HepG2 (cell line): ENCODE data around the gene RAP1A. TPM values are rescaled to one million over a fixed set of nuclear protein-coding genes. Genes with fewer than 3 reads are reported as not detected.
A peak's percentile ranks its signal among the peaks of the same experiment; 100 is the strongest.

Experiments
- ARHGAP35 ChIP-seq: sonication (generic); formaldehyde crosslinking; IDR thresholded peaks from 2 replicates; pipeline ENCODE4 v1.9.0; 2022; ENCODE audit warnings: mild to moderate bottlenecking, inconsistent platforms, moderate library complexity, missing genetic modification reagents, borderline replicate concordance
- ATAD3A ChIP-seq: sonication (generic); formaldehyde crosslinking; IDR thresholded peaks from 2 replicates; pipeline ENCODE4 v1.4.0; 2020; ENCODE audit warnings: missing genetic modification reagents
- ATF2 ChIP-seq: sonication (generic); formaldehyde crosslinking; IDR thresholded peaks from 2 replicates; pipeline ENCODE4 v1.4.0; 2020; ENCODE audit warnings: missing genetic modification reagents
- ATF7 ChIP-seq, 2 experiments: fragments of 450-650 bp in 1 of 2; sonication (generic) in 1 of 2; formaldehyde crosslinking in 1 of 2; IDR thresholded peaks; 2 replicates each; pipeline versions ENCODE4 v1.4.0 to v1.6.1; 2016 to 2020; ENCODE audit warnings: antibody characterized with exemption in 1 of 2, mild to moderate bottlenecking in 1 of 2, missing genetic modification reagents in 1 of 2
- DBP ChIP-seq: sonication (generic); formaldehyde crosslinking; IDR thresholded peaks from 2 replicates; pipeline ENCODE4 v1.4.0; 2020; ENCODE audit warnings: missing genetic modification reagents; ENCODE audit errors: not compliant biosample characterization
- ELF1 ChIP-seq: sonication (generic); formaldehyde crosslinking; IDR thresholded peaks from 2 replicates; pipeline ENCODE4 v1.4.0; 2020; ENCODE audit warnings: missing genetic modification reagents
- KDM2A ChIP-seq: sonication (generic); formaldehyde crosslinking; IDR thresholded peaks from 2 replicates; pipeline ENCODE4 v1.4.0; 2020; ENCODE audit warnings: low read depth, missing genetic modification reagents, borderline replicate concordance
- MIXL1 ChIP-seq: IDR thresholded peaks from 2 replicates; pipeline ENCODE4 v1.6.1; 2016
- NFYB ChIP-seq: sonication (generic); formaldehyde crosslinking; IDR thresholded peaks from 2 replicates; pipeline ENCODE4 v1.4.0; 2020; ENCODE audit warnings: missing genetic modification reagents
- PHF20 ChIP-seq: sonication (generic); formaldehyde crosslinking; IDR thresholded peaks from 2 replicates; pipeline ENCODE4 v1.5.0; 2020; ENCODE audit warnings: mild to moderate bottlenecking, missing genetic modification reagents
- SNAPC2 ChIP-seq: sonication (generic); formaldehyde crosslinking; IDR thresholded peaks from 2 replicates; pipeline ENCODE4 v1.8.1; 2022; ENCODE audit warnings: mild to moderate bottlenecking, missing genetic modification reagents
- TBL1XR1 ChIP-seq: fragments of 150-350 bp; IDR thresholded peaks from 2 replicates; pipeline ENCODE4 v1.6.1; 2014; ENCODE audit warnings: borderline replicate concordance, low read length; ENCODE audit not compliant: partially characterized antibody
- ZBTB46 ChIP-seq: sonication (generic); formaldehyde crosslinking; IDR thresholded peaks from 2 replicates; pipeline ENCODE4 v1.4.0; 2020; ENCODE audit warnings: mild to moderate bottlenecking, missing genetic modification reagents, borderline replicate concordance
- ZBTB8A ChIP-seq: sonication (generic); formaldehyde crosslinking; IDR thresholded peaks from 2 replicates; pipeline ENCODE4 v1.4.0; 2020; ENCODE audit warnings: mild to moderate bottlenecking, low read depth, missing genetic modification reagents, borderline replicate concordance
- ZFYVE20 ChIP-seq: sonication (generic); formaldehyde crosslinking; IDR thresholded peaks from 2 replicates; pipeline ENCODE4 v1.8.0; 2023; ENCODE audit warnings: low read depth, mild to moderate bottlenecking, moderate library complexity, missing genetic modification reagents, borderline replicate concordance
- ZNF274 ChIP-seq: sonication (generic); formaldehyde crosslinking; IDR thresholded peaks from 2 replicates; pipeline ENCODE4 v1.5.1; 2020; ENCODE audit warnings: mild to moderate bottlenecking, missing genetic modification reagents
- ZNF570 ChIP-seq: sonication (generic); formaldehyde crosslinking; IDR thresholded peaks from 2 replicates; pipeline ENCODE4 v1.4.0; 2020; ENCODE audit warnings: mild to moderate bottlenecking, missing genetic modification reagents, borderline replicate concordance
- ZNF703 ChIP-seq: sonication (generic); formaldehyde crosslinking; IDR thresholded peaks from 2 replicates; pipeline ENCODE4 v1.5.1; 2020; ENCODE audit warnings: missing genetic modification reagents, mild to moderate bottlenecking, moderate library complexity, borderline replicate concordance
- ZUFSP ChIP-seq: sonication (generic); formaldehyde crosslinking; IDR thresholded peaks from 2 replicates; pipeline ENCODE4 v1.9.0; 2021; ENCODE audit warnings: missing genetic modification reagents, mild to moderate bottlenecking, borderline replicate concordance
- ZXDC ChIP-seq: sonication (generic); formaldehyde crosslinking; IDR thresholded peaks from 2 replicates; pipeline ENCODE4 v1.5.0; 2020; ENCODE audit warnings: mild to moderate bottlenecking, missing genetic modification reagents
- polyA plus RNA-seq, 8 experiments: library from polyadenylated mRNA; depleted of rRNA in 3 of 8; stranded (reverse) in 7 of 8; unstranded in 1 of 8; fragments of >200 nt; fragmentation: Illumina TruSeq in 4 of 8; extraction: Trizol in 4 of 8; gene quantifications; 2 replicates each; pipeline versions ENCODE4 v1.2.1 to v1.2.3, GENCODE V29; 2011 to 2016; ENCODE audit warnings: low read depth in 4 of 8, missing spikeins in 1 of 8, mixed read lengths in 1 of 8; ENCODE audit not compliant: insufficient read depth in 1 of 8
- total RNA-seq, 5 experiments: library from RNA; depleted of rRNA; stranded (reverse); fragments of >200 nt; fragmentation: Illumina TruSeq; extraction: Trizol; gene quantifications; 2 replicates each; pipeline ENCODE4 v1.2.3, GENCODE V29; 2016; ENCODE audit warnings: low read depth in 1 of 5

RAP1A gene
- total and polyA plus RNA-seq, 2 of the 13 experiments (the other 11 are each of a cell fraction or from before 2014, with no cell fraction given), result 19.0 to 20.7 TPM

- no peak for TF ChIP-seq ZBTB46 (CRISPR knock-in tag)
- TF ChIP-seq ARHGAP35 (CRISPR knock-in tag), result peak; percentile 8; the same call in 1 of the 2 replicates
- no peak for TF ChIP-seq SNAPC2 (CRISPR knock-in tag)
- TF ChIP-seq ZFYVE20 (CRISPR knock-in tag), result 0 out of 2 replicates have a peak, but pooled peaks have one; percentile 42
- TF ChIP-seq ZNF274, result peak; percentile 15
- peak; percentile 69 for TF ChIP-seq ELF1
- TF ChIP-seq ZNF703 (CRISPR knock-in tag), result no peak
- TF ChIP-seq ZXDC, result no peak
- no peak for TF ChIP-seq ZNF570 (CRISPR knock-in tag)
- TF ChIP-seq ZBTB8A, result peak; percentile 99
- TF ChIP-seq DBP (CRISPR knock-in tag), result no peak
- TF ChIP-seq ZUFSP, result no peak
- no peak for TF ChIP-seq ATAD3A (CRISPR knock-in tag)
- TF ChIP-seq ATF2, result peak; percentile 61; the same call in 1 of the 2 replicates
- TF ChIP-seq KDM2A, result peak; percentile 95
- TF ChIP-seq TBL1XR1, result peak; percentile 46
- TF ChIP-seq NFYB (CRISPR knock-in tag), result no peak
- TF ChIP-seq ATF7 (IDR thresholded peaks at IDR 0.05), result no peak
- no peak for TF ChIP-seq ATF7 (CRISPR knock-in tag; IDR thresholded peaks at IDR 0.05)
- TF ChIP-seq MIXL1, result peak; percentile 23; the same call in 1 of the 2 replicates
- TF ChIP-seq PHF20, result peak; percentile 83
These were observed 135.9 kb downstream of the RAP1A start, which contains the start of gene DDX20 (continued) for GRCh38 chr1:111755331-111756123.
